Activated CD4-positive, alpha-beta memory T cell treated with anti-CD3 and anti-CD28 coated beads for 36 hours (primary cell): ENCODE measurements around the gene IGFL3. TPM values are rescaled to one million over a fixed set of nuclear protein-coding genes. Genes with fewer than 3 reads are reported as not detected.
A peak's percentile ranks its signal among the peaks of the same experiment; 100 is the strongest.
"Not testable (repeated sequence)": the region's sequence is repeated elsewhere in the genome, so short reads cannot be mapped to it uniquely, and the experiment has no call there.

Source experiments
- CTCF ChIA-PET: fragments of 350-600 bp; sonication (Branson Sonifier 250); formaldehyde crosslinking; loops from one replicate; lab custom pipeline; 2021; ENCODE audit warnings: antibody characterized with exemption, inconsistent platforms; lab: Charles Lee
- POLR2A ChIA-PET: fragments of 350-600 bp; sonication (Branson Sonifier 250); formaldehyde crosslinking; loops from one replicate; lab custom pipeline; 2021; ENCODE audit warnings: antibody characterized with exemption; lab: Charles Lee
- DNase-seq: peaks from one replicate; pipeline ENCODE4 v3.0.0-alpha.2; 2020
- H3K27ac Mint-ChIP-seq: one replicate; pipeline ENCODE4 v1.8.0; 2021; ENCODE audit warnings: mixed read lengths
- H3K27me3 Mint-ChIP-seq: one replicate; pipeline ENCODE4 v1.8.0; 2021; ENCODE audit warnings: mixed read lengths
- H3K36me3 Mint-ChIP-seq: one replicate; pipeline ENCODE4 v1.8.0; 2021; ENCODE audit warnings: mixed read lengths
- H3K4me1 Mint-ChIP-seq: one replicate; pipeline ENCODE4 v1.8.0; 2021; ENCODE audit warnings: low read depth, mixed read lengths
- H3K4me3 Mint-ChIP-seq: one replicate; pipeline ENCODE4 v1.8.0; 2021; ENCODE audit warnings: mild to moderate bottlenecking, mixed read lengths
- H3K9me3 Mint-ChIP-seq: one replicate; pipeline ENCODE4 v1.8.0; 2021; ENCODE audit warnings: mixed read lengths
- intact Hi-C: fragments of 100-400 bp; cut with micrococcal nuclease; formaldehyde crosslinking; loops from one replicate; pipeline ENCODE4 v1.15.1; 2023
- total RNA-seq, 2 experiments: library from RNA; stranded (reverse); gene quantifications; one replicate each; pipeline ENCODE4 v1.2.3, GENCODE V29; 2021

The IGFL3 gene
- total RNA-seq, result not detected

GRCh38 chr19:46124638-46125115 is at the start of gene IGFL3:
TSS of gene IGFL3 (minus strand) at chr19:46124688. CDS start at chr19:46124649, 39 bp downstream.
- no peaks in the 10 kb centered on the region for H3K4me1 Mint-ChIP-seq
- no peaks in the 10 kb centered on the region for H3K36me3 Mint-ChIP-seq
- H3K27me3 Mint-ChIP-seq, result peaks cover 54% of the 10 kb centered on the region
- ChIA-PET CTCF (no interaction called here), POLR2A (no interaction called here)
- no peaks in the 10 kb centered on the region for H3K9me3 Mint-ChIP-seq
- H3K4me3 Mint-ChIP-seq, result no peak within 1 kb of the TSS
- intact Hi-C loops, result no loop called here
- H3K27ac Mint-ChIP-seq, result no peak within 1 kb of the TSS
- DNase-seq, result no peak

DNA sequence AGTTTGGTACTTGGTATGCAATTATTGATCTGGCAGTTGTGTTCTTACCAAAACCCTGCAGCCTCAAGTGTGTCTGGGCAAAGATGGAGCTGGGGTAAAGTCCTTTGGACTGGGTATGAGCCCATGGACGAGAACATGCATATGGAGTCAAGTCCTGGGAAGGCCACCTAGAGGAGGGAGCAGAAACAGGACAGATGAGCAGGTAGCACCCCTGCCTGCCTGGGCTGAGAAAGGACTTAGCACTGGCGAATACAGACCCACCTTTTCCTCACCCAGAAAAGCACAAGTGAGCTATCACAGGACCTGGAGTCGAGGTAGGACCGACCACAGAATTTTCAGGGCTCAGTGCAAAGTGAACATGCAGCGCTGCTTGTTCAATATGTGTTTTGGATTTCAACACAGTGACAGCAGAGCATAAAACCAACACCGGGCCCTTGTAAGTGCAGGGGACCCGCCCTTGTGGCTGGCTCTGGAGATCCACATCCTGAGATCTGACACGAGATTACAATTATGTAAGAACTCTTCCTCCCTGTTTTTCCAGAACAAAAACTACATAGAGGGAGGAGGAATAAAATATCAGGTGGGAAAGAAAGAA is 49.5 kb upstream of the IGFL3 start:
- intact Hi-C loops, result no loop called here
- peaks cover 34% of the 10 kb centered on the region for H3K27me3 Mint-ChIP-seq
- H3K9me3 Mint-ChIP-seq, result peaks cover 11% of the 10 kb centered on the region
- DNase-seq, result no peak
- ChIA-PET CTCF (interaction anchor here (0.7 to 1.0 kb wide), 2 partner anchors 97 to 108 kb away, joined by 3 to 5 read pairs; no protein-coding TSS in a partner anchor), POLR2A (no interaction called here)
- H3K4me1 Mint-ChIP-seq, result no peaks in the 10 kb centered on the region
- no peaks in the 10 kb centered on the region for H3K36me3 Mint-ChIP-seq
- H3K27ac Mint-ChIP-seq, result no peak overlapping the region
- no peak overlapping the region for H3K4me3 Mint-ChIP-seq

- H3K27me3 Mint-ChIP-seq, result peaks cover 34% of the 10 kb centered on the region
- H3K36me3 Mint-ChIP-seq, result peaks cover 9% of the 10 kb centered on the region
- CTCF ChIA-PET, result no interaction called here
Observed at GRCh38 chr19:46162731-46163130, 38.2 kb upstream of the IGFL3 start.

DNA sequence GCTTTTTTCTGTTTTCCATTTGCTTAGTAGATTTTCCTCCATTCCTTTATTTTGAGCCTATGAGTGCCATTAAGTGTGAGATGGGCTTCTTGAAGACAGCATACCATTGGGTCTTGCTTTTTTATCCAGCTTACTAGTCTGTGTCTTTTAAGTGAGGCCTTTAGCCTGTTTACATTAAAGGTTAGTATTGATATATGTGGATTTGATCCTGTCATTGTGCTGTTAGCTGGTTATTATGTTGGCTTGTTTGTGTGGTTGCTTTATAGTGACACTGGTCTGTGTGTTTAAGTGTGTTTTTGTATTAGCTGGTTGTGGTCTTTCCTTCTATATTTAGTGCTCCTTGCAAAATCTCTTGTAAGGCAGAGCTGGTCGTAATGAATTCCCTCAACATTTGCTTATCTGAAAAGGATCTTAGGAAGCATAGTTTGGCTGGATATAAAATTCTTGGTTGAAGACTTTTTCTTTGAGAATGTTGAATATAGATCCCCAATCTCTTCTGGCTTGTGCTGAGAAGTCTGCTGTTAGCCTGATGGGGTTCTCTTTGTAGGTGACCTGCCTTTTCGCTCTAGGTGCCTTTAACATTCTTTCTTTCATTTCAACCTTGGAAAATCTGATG is 37.3 kb upstream of the IGFL3 start:
- intact Hi-C loops, CTCF ChIA-PET, H3K27ac Mint-ChIP-seq, H3K4me1 Mint-ChIP-seq, POLR2A ChIA-PET, H3K36me3 Mint-ChIP-seq, H3K4me3 Mint-ChIP-seq, DNase-seq: not testable (repeated sequence)
- peaks cover 31% of the 10 kb centered on the region for H3K27me3 Mint-ChIP-seq
- peaks cover 18% of the 10 kb centered on the region for H3K9me3 Mint-ChIP-seq

More at GRCh38 chr19:46162731-46163130, 38.2 kb upstream of the IGFL3 start:
- Mint-ChIP-seq H3K4me3 (no peak overlapping the region), H3K27ac (no peak overlapping the region), H3K9me3 (peaks cover 18% of the 10 kb centered on the region), H3K4me1 (no peaks in the 10 kb centered on the region)
- no peak for DNase-seq
- intact Hi-C loops, result no loop called here
- POLR2A ChIA-PET, result no interaction called here

DNA sequence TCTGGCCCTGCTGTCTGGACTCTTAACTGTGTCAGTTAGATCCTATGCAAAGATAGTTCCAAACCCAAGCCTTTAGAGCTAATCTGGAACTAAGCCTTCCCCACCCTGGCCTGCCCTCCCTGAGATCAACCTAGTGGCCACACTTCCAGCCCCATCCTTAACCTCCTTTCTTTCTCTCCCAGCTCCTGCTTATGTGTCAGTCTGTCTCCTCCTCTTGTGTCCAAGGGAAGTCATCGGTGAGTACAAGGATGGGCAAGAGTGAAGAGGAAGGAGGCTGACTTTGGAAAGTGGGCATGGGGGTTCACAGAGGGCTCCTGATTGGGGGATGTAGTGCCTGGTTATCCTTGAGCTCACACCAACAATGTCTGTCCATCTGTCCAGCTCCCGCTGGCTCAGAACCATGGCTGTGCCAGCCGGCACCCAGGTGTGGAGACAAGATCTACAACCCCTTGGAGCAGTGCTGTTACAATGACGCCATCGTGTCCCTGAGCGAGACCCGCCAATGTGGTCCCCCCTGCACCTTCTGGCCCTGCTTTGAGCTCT is 35.8 kb upstream of the IGFL3 start:
- intact Hi-C loops, result no loop called here
- Mint-ChIP-seq H3K4me1 (no peaks in the 10 kb centered on the region), H3K4me3 (no peak overlapping the region), H3K36me3 (peaks cover 9% of the 10 kb centered on the region), H3K27me3 (peaks cover 32% of the 10 kb centered on the region), H3K27ac (no peak overlapping the region), H3K9me3 (peaks cover 18% of the 10 kb centered on the region)
- POLR2A ChIA-PET, result no interaction called here
- no peak for DNase-seq
- CTCF ChIA-PET, result interaction anchor here (0.8 kb wide), 1 partner anchor 12 kb away, joined by 3 read pairs; the partner anchor contains the start of gene IGFL2

- Mint-ChIP-seq H3K9me3 (peaks cover 18% of the 10 kb centered on the region), H3K36me3 (peaks cover 9% of the 10 kb centered on the region), H3K27ac (no peak overlapping the region), H3K4me1 (no peaks in the 10 kb centered on the region), H3K4me3 (no peak overlapping the region), H3K27me3 (peaks cover 28% of the 10 kb centered on the region)
- CTCF ChIA-PET, result interaction anchor here (0.8 kb wide), 1 partner anchor 12 kb away, joined by 3 read pairs; the partner anchor contains the start of gene IGFL2
- intact Hi-C loops, result no loop called here
- DNase-seq, result no peak
- POLR2A ChIA-PET, result no interaction called here
Observed at GRCh38 chr19:46159418-46160232, 35.1 kb upstream of the IGFL3 start.

- peaks cover 32% of the 10 kb centered on the region for H3K27me3 Mint-ChIP-seq
- no peaks in the 10 kb centered on the region for H3K36me3 Mint-ChIP-seq
- H3K9me3 Mint-ChIP-seq, result no peaks in the 10 kb centered on the region
- no peak overlapping the region for H3K27ac Mint-ChIP-seq
- H3K4me1 Mint-ChIP-seq, result no peaks in the 10 kb centered on the region
- intact Hi-C loops, result no loop called here
- no peak for DNase-seq
- no peak overlapping the region for H3K4me3 Mint-ChIP-seq
- CTCF ChIA-PET, result no interaction called here
- POLR2A ChIA-PET, result no interaction called here
Observed at GRCh38 chr19:46155237-46155636, 30.7 kb upstream of the IGFL3 start.

GRCh38 chr19:46150606-46151005 is 26.1 kb upstream of the IGFL3 start:
- Mint-ChIP-seq H3K27me3 (peaks cover 45% of the 10 kb centered on the region), H3K36me3 (no peaks in the 10 kb centered on the region)
- POLR2A ChIA-PET, result no interaction called here

GRCh38 chr19:46147791-46148288 is 23.4 kb upstream of the IGFL3 start, which contains the start of gene IGFL2:
TSS of gene IGFL2 (plus strand) at chr19:46148238. CDS start at chr19:46148279, 41 bp downstream.
- Mint-ChIP-seq H3K9me3 (no peaks in the 10 kb centered on the region), H3K27me3 (peaks cover 37% of the 10 kb centered on the region), H3K4me3 (no peak within 1 kb of the TSS), H3K27ac (no peak within 1 kb of the TSS), H3K4me1 (peaks cover 9% of the 10 kb centered on the region), H3K36me3 (no peaks in the 10 kb centered on the region)
- intact Hi-C loops, result no loop called here
- POLR2A ChIA-PET, result no interaction called here
- CTCF ChIA-PET, result interaction anchor here (0.8 to 1.2 kb wide), 2 partner anchors 12 to 41 kb away, joined by 3 read pairs; no protein-coding TSS in a partner anchor
- DNase-seq, result peak; percentile 29

More at GRCh38 chr19:46150606-46151005, 26.1 kb upstream of the IGFL3 start:
- no peak for DNase-seq
- CTCF ChIA-PET, result no interaction called here
- Mint-ChIP-seq H3K9me3 (no peaks in the 10 kb centered on the region), H3K4me3 (no peak overlapping the region), H3K4me1 (peaks cover 9% of the 10 kb centered on the region), H3K27ac (no peak overlapping the region)
- intact Hi-C loops, result no loop called here

GRCh38 chr19:46147166-46147740 is 22.8 kb upstream of the IGFL3 start:
- CTCF ChIA-PET, result no interaction called here

DNA sequence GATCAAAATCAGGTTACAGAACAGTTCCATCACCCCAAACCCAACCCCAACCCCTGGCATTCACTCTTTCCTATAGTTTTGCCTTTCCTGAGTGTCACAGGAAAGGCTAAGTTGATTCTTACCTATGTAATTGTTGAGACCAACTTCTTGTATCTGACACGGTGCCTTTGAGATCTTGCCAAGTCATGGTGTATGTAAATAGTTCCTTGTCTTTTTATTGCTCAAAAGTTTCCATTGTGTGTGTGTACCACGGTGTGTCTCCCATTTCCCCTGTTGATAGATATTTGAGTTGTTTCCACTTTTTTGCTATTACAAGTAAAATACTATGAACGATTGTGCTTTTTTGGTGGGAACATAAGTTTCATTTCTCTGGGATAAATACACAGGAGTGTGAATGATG is 20.3 kb upstream of the IGFL3 start:
- POLR2A ChIA-PET, result no interaction called here
- intact Hi-C loops, result no loop called here
- no peak overlapping the region for H3K4me3 Mint-ChIP-seq
- CTCF ChIA-PET, result no interaction called here
- no peak for DNase-seq
- no peaks in the 10 kb centered on the region for H3K36me3 Mint-ChIP-seq
- H3K27ac Mint-ChIP-seq, result no peak overlapping the region
- H3K4me1 Mint-ChIP-seq, result peaks cover 9% of the 10 kb centered on the region
- peaks cover 24% of the 10 kb centered on the region for H3K27me3 Mint-ChIP-seq
- H3K9me3 Mint-ChIP-seq, result no peaks in the 10 kb centered on the region

More at GRCh38 chr19:46147166-46147740, 22.8 kb upstream of the IGFL3 start:
- Mint-ChIP-seq H3K36me3 (no peaks in the 10 kb centered on the region), H3K9me3 (no peaks in the 10 kb centered on the region), H3K27me3 (peaks cover 33% of the 10 kb centered on the region), H3K27ac (no peak overlapping the region), H3K4me3 (no peak overlapping the region), H3K4me1 (peaks cover 9% of the 10 kb centered on the region)
- no peak for DNase-seq
- POLR2A ChIA-PET, result no interaction called here
- intact Hi-C loops, result no loop called here
